NCI-H1436 treated with DMSO at 0.1 percent for 48 hours (cell line): Measurements from ENCODE around the gene SDCCAG8.

ENCODE experiments used
- DNase-seq: peaks from one replicate; lab custom pipeline; 2025; lab: John Stamatoyannopoulos, UW

SDCCAG8 gene

GRCh38 chr1:243420946-243421685 is 165.3 kb downstream of the SDCCAG8 start:
- DNase-seq = no peak

- peak; percentile 76 for DNase-seq
Measured at GRCh38 chr1:243421784-243422183, 165.9 kb downstream of the SDCCAG8 start.

- DNase-seq = no peak
Measured at GRCh38 chr1:243422362-243422761, 166.5 kb downstream of the SDCCAG8 start.

- no peak for DNase-seq
Measured at GRCh38 chr1:243428084-243428483, 172.2 kb downstream of the SDCCAG8 start.

GRCh38 chr1:243428617-243429342 is 172.9 kb downstream of the SDCCAG8 start:
- DNase-seq = no peak

GRCh38 chr1:243431591-243431990 is 175.8 kb downstream of the SDCCAG8 start:
- no peak for DNase-seq

GRCh38 chr1:243432136-243432535 is 176.3 kb downstream of the SDCCAG8 start:
- DNase-seq = no peak

GRCh38 chr1:243433737-243434370 is 178.0 kb downstream of the SDCCAG8 start:
- no peak for DNase-seq

GRCh38 chr1:243434594-243434993 is 178.8 kb downstream of the SDCCAG8 start:
- DNase-seq = no peak

GRCh38 chr1:243435836-243436235 is 180.0 kb downstream of the SDCCAG8 start:
- no peak for DNase-seq

- no peak for DNase-seq
Measured at GRCh38 chr1:243438146-243438545, 182.3 kb downstream of the SDCCAG8 start.

GRCh38 chr1:243438815-243439214 is 183.0 kb downstream of the SDCCAG8 start:
- DNase-seq = no peak

GRCh38 chr1:243440406-243440805 is 184.6 kb downstream of the SDCCAG8 start:
- DNase-seq = no peak

- no peak for DNase-seq
Measured at GRCh38 chr1:243441601-243442000, 185.8 kb downstream of the SDCCAG8 start.

- no peak for DNase-seq
Measured at GRCh38 chr1:243443557-243443956, 187.7 kb downstream of the SDCCAG8 start.

GRCh38 chr1:243447347-243447746 is 191.5 kb downstream of the SDCCAG8 start:
- DNase-seq = no peak

GRCh38 chr1:243447844-243448243 is 192.0 kb downstream of the SDCCAG8 start:
- no peak for DNase-seq

GRCh38 chr1:243449373-243449772 is 193.5 kb downstream of the SDCCAG8 start:
- DNase-seq = no peak

- DNase-seq = no peak
Measured at GRCh38 chr1:243452092-243452491, 196.3 kb downstream of the SDCCAG8 start.

GRCh38 chr1:243454328-243454997 is 198.6 kb downstream of the SDCCAG8 start:
- no peak for DNase-seq

GRCh38 chr1:243455760-243456651 is 200.2 kb downstream of the SDCCAG8 start:
- DNase-seq = no peak
